ENCODE data around the gene CDC25B. TPM values are rescaled to one million over a fixed set of nuclear protein-coding genes. Genes with fewer than 3 reads are reported as not detected.

The CDC25B gene
- total and polyA plus RNA-seq, 2 donors (not counting 3 experiments of a cell fraction or from before 2014, with no cell fraction given) = 46.7 to 76.5 TPM

- H3K4me2 ChIP-seq (ENCODE audit: insufficient read depth, low read length) = no peak overlapping the region
- peaks cover 0 to 9% of the 10 kb centered on the region in 2 experiments for H3K36me3 ChIP-seq (ENCODE audit: control insufficient read depth in 2 of 2, extremely low read depth in 1 of 2, insufficient read depth in 2 of 2, low read length in 2 of 2)
- no peak for DNase-seq (ENCODE audit: low read depth, low spot score)
- ChIA-PET CTCF (interaction anchor here (1.2 to 2.7 kb wide), 5 partner anchors 9 to 196 kb away, joined by 3 to 7 read pairs (median 4); partner anchors contain the start of gene ADISSP), POLR2A (no interaction called here)
- H3K9ac ChIP-seq (replicated peaks; ENCODE audit: extremely low read depth, insufficient read depth, low read length) = no peak overlapping the region
- intact Hi-C loops (cut with micrococcal nuclease) (no loop called here), dilution Hi-C loops (cut with MboI; ENCODE audit: extremely low pct_ligation_motif_present, low sequenced_read_pairs) (no loop called here)
- H3K9me3 ChIP-seq (replicated peaks; ENCODE audit: control insufficient read depth, insufficient read depth, low read length) = no peaks in the 10 kb centered on the region
- H3K27me3 ChIP-seq (ENCODE audit: control insufficient read depth in 2 of 2, insufficient read depth in 2 of 2, low read length in 2 of 2) = no peaks in the 10 kb centered on the region
- no peak overlapping the region for H2AFZ ChIP-seq (ENCODE audit: low read depth, low read length)
- no peaks in the 10 kb centered on the region for H4K20me1 ChIP-seq (replicated peaks; ENCODE audit: control insufficient read depth, extremely low read depth, insufficient read depth, low read length)
- no peaks in the 10 kb centered on the region for H3K79me2 ChIP-seq (ENCODE audit: control insufficient read depth, insufficient read depth, low read length)
- BruUV-seq (replicated peaks) = no TSS peak
- no peak overlapping the region for H3K27ac ChIP-seq (ENCODE audit: insufficient read depth, low read depth, low read length)
- no peaks in the 10 kb centered on the region for H3K4me1 ChIP-seq (ENCODE audit: control insufficient read depth, extremely low read depth, insufficient read depth, low read length)
- TF ChIP-seq JUN (IDR thresholded peaks at IDR 0.05; ENCODE audit: borderline replicate concordance, insufficient read depth, insufficient read length, low read depth) (no peak), EZH2 (IDR thresholded peaks at IDR 0.05; ENCODE audit: borderline replicate concordance, low read depth, low read length, severe bottlenecking) (no peak), MAX (IDR thresholded peaks at IDR 0.05; ENCODE audit: insufficient read depth, insufficient read length) (no peak), FOS (IDR thresholded peaks at IDR 0.05; ENCODE audit: borderline replicate concordance, insufficient read depth, low read length) (no peak), GATA2 (IDR thresholded peaks at IDR 0.05; ENCODE audit: insufficient read depth, insufficient read length, low read depth, low read length) (no peak)
- no peak overlapping the region for H3K4me3 ChIP-seq (replicated peaks in 1 of 3; ENCODE audit: insufficient read depth in 1 of 3, low read depth in 1 of 3, low read length in 3 of 3)
- FAIRE-seq = no peak
- H3K9me1 ChIP-seq (replicated peaks; ENCODE audit: control insufficient read depth, extremely low read depth, insufficient read depth, low read length) = no peaks in the 10 kb centered on the region
Observed at GRCh38 chr20:3759316-3759823, 36.7 kb upstream of the CDC25B start.

GRCh38 chr20:3759884-3760283, 36.2 kb upstream of the CDC25B start:
- no peak overlapping the region for H3K9ac ChIP-seq (replicated peaks; ENCODE audit: extremely low read depth, insufficient read depth, low read length)
- peaks cover 0 to 9% of the 10 kb centered on the region in 2 experiments for H3K36me3 ChIP-seq (ENCODE audit: control insufficient read depth in 2 of 2, extremely low read depth in 1 of 2, insufficient read depth in 2 of 2, low read length in 2 of 2)
- POLR2A ChIA-PET = no interaction called here
- no peaks in the 10 kb centered on the region for H3K9me3 ChIP-seq (replicated peaks; ENCODE audit: control insufficient read depth, insufficient read depth, low read length)
- no peaks in the 10 kb centered on the region for H3K79me2 ChIP-seq (ENCODE audit: control insufficient read depth, insufficient read depth, low read length)
- DNase-seq (ENCODE audit: low read depth, low spot score) (no peak), FAIRE-seq (no peak)
- H3K27me3 ChIP-seq (ENCODE audit: control insufficient read depth in 2 of 2, insufficient read depth in 2 of 2, low read length in 2 of 2) = no peaks in the 10 kb centered on the region
- no peak overlapping the region for H3K4me2 ChIP-seq (ENCODE audit: insufficient read depth, low read length)
- H2AFZ ChIP-seq (ENCODE audit: low read depth, low read length) = no peak overlapping the region
- H3K4me3 ChIP-seq (replicated peaks in 1 of 3; ENCODE audit: insufficient read depth in 1 of 3, low read depth in 1 of 3, low read length in 3 of 3) = no peak overlapping the region
- H3K27ac ChIP-seq (ENCODE audit: insufficient read depth, low read depth, low read length) = no peak overlapping the region
- H3K4me1 ChIP-seq (ENCODE audit: control insufficient read depth, extremely low read depth, insufficient read depth, low read length) = no peaks in the 10 kb centered on the region
- CTCF ChIA-PET = interaction anchor here (1.0 to 1.7 kb wide), 4 partner anchors 9 to 95 kb away, joined by 3 to 8 read pairs (median 4); no protein-coding TSS in a partner anchor
- TF ChIP-seq POLR2A (IDR thresholded peaks at IDR 0.05; ENCODE audit: low read depth, low read length) (no peak), FOS (IDR thresholded peaks at IDR 0.05; ENCODE audit: borderline replicate concordance, insufficient read depth, low read length) (no peak), MAX (IDR thresholded peaks at IDR 0.05; ENCODE audit: insufficient read depth, insufficient read length) (no peak), GATA2 (IDR thresholded peaks at IDR 0.05; ENCODE audit: insufficient read depth, insufficient read length, low read depth, low read length) (no peak)
- dilution Hi-C loops (cut with MboI; ENCODE audit: extremely low pct_ligation_motif_present, low sequenced_read_pairs) (no loop called here), intact Hi-C loops (cut with micrococcal nuclease) (no loop called here)
- H4K20me1 ChIP-seq (replicated peaks; ENCODE audit: control insufficient read depth, extremely low read depth, insufficient read depth, low read length) = no peaks in the 10 kb centered on the region
- no peaks in the 10 kb centered on the region for H3K9me1 ChIP-seq (replicated peaks; ENCODE audit: control insufficient read depth, extremely low read depth, insufficient read depth, low read length)
- BruUV-seq (replicated peaks) = no TSS peak
